IPS DF 4.7 (cell line): Measurements from ENCODE around the gene TNFSF4.

Experiments
- DNase-seq: peaks from one replicate; pipeline ENCODE4 v3.0.0-alpha.2; 2013; ENCODE audit warnings: low spot score; ENCODE audit errors: extremely low read depth

TNFSF4 gene

DNA sequence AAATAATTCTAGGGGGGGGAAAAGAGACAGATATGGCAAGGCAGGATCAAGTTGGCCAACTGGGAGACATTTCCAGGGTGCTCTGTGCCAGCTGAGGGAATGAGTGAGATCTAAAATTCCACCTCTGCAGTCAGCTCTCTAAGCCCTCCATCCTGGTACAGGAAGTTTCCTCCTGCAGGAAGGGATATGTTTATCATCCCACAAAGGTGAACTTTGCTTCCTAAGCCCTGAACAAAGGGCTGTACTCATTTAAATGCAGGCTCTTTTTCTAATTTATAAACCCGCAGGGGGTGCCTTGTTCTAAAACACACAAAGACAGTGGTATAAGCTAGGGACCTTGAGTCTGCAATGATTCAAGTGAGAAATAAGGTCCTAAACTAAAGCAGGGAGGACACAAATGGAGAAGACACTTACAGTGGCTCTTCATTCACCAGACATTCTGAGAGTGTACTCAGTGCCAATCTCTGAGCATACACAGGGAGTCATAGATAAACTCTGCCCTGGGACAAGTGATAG is 3.6 kb upstream of the TNFSF4 start:
- DNase-seq, result no peak

GRCh38 chr1:173210283-173210682 is 3.2 kb upstream of the TNFSF4 start:
- DNase-seq, result no peak

DNA sequence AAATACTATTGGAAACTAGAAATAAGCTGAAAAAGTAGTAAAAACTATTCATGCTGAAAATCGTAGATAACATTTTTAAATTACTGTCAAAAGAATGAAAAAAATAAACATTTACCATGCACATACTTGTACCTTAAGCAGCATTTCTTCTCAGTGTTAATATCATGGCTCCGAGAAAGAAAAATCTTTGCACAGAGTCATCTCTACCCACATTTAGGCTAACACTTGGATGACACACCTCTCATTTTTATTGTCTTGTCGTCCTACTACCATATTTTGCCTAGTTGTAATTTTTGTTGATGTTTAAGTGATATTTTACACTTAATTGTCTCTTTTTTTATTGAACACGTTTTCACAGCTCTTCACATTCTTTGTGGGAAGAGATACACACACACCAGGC is 1.7 kb upstream of the TNFSF4 start:
- DNase-seq, result no peak

DNA sequence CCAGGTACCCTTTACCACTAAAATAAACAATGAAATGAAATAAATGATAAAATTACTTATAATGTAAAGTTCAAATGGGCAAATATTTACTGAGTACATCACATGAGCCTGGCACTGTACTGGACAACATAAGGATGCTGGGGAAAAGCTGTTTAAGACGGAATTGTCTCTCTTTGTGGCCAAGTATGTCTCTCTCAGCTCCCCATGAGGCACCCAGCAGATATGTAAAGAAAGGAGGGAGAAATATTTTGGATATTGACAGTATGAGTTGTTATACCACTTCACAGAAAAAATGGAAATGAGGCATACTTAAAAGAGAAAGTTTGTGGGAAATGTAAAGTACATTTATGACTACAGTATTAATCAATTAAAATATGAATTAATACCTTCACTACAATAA is 1.0 kb upstream of the TNFSF4 start:
- no peak for DNase-seq

DNA sequence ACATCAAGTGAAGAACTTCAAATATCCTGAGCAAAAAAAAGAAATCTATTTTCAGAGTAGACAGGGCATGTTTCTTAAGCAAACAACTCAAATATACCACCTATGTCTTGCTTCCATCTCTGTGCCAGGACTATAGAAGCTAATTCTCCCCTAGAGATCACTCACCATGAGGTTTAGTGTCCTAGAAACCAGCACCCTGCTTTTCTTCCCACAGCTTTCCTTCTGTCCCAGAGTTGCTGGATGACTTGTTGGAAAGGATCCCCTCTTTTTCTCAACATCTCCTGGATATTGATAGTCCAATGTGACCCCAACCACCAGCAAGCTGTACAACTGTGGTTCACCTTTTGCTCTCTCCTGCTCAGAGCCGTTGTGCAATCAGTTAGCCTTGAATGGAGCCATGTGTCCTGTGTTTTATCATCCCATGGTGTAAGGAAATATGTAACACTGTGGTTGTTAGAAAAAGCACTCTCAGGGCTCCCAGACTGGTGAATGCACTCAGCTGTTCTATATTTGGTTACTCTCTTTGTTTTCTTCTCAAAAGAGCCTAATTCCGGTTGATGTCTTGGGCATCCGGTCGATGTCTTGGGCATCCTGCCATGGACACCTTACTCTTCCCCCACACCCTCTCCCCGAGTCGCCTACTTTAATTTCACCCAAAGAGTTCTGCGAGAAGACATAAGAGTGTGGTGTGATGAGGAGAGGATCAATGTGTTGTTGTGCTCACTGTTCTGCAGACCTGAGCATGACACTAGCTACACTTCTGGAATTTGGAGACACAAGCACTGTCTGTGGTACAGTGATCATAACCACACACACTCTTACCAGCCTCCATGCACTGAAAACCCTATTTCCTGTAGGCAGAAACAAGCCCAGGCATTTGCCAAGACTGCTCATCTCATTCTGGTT is 1.7 kb downstream of the TNFSF4 start:
- no peak for DNase-seq

DNA sequence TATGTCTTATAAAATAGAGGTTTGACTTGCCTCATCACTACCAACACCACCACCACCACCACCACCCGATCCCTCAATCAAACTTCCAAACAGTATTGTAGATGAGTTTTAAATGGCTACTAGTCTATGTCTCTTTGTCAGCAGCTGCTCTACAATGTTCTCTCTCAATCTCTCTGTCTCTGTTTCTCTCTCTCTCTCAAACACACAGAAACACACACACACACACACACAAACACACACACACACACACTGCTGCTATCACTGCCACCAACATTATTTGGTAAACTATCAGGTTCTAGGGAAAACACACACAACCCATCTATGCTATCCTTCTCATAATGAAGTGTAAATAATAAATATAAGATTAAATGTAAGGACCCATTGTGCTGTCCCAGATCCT is 2.4 kb downstream of the TNFSF4 start:
- DNase-seq, result no peak

DNA sequence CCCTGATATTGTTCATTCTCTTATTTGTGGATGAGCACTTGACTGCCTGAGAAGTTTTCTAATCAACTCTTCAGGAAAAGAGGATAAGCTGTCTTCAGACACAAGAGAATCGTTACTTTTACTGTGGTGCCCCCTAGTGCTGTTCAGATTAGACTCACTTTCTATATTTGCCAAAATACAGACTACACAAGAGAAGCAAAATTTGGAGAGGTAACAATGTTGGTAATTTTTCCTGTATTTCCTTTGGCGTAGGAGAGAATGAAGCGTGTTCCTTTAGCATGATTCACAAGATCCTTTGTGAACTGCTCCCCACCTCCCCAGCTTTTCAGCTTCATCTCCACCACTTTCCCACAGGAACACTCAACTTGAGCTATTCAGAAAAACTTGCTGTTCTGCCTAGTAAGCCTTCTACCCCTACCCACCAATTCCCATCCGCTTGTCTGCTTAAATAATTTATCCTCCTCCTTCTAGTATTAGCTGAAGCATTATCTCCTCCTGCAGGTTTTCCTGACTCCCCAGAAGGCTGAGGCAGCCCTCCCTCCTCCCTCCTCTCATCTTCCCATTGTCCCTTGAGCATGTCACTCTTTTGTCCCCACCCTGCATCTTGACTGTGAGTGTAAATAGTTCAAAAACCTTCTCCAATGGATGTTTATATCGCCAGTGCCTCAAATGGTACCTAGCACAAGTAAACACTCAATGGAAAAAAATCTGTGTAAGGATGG is 4.5 kb downstream of the TNFSF4 start:
- DNase-seq, result no peak

- no peak for DNase-seq
These were observed 5.2 kb downstream of the TNFSF4 start for GRCh38 chr1:173201969-173202368.

DNA sequence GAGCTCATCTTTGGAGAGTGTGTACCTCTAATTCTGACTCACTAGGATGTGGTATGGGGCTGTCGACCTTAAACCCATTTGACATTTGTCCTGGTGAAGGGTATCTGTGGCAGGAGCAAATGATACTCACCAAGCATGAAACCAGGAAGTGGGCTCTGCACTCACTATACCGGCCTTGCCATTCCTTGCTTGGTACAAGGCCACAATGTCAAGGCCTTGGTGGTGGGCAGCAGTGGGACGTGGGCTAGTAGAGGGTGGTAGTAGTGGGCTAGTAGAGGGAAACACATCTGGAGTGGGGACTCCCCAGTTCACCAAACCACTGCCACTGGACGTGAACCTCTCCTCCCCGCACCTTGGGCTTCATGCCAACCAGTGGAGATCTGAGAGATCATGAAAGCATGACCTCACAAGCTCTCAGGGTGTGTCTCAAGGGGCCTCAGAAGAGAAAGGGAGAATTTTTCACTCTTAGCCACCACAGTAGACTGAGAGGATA is 11.5 kb downstream of the TNFSF4 start:
- no peak for DNase-seq

DNA sequence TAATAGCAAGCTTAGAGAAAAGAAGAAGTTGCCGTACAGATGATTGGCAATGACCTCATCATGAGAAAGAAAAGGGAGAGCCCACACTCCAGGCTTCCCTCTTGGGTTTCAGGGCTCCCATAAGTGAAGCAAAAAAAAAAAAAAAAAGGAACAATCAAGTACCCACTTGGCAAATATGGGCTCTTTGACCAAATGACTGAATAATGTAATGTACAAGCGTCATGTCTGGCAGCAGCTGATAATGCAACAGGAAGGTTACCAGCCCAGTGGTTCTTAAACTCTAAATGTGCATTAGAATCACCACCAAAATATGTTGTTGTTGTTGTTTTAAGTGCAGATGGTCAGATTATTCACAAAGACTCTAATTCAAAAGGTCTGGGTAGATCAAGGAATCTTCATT is 13.5 kb downstream of the TNFSF4 start:
- no peak for DNase-seq

- no peak for DNase-seq
These were observed 16.0 kb downstream of the TNFSF4 start for GRCh38 chr1:173191011-173191705.

DNA sequence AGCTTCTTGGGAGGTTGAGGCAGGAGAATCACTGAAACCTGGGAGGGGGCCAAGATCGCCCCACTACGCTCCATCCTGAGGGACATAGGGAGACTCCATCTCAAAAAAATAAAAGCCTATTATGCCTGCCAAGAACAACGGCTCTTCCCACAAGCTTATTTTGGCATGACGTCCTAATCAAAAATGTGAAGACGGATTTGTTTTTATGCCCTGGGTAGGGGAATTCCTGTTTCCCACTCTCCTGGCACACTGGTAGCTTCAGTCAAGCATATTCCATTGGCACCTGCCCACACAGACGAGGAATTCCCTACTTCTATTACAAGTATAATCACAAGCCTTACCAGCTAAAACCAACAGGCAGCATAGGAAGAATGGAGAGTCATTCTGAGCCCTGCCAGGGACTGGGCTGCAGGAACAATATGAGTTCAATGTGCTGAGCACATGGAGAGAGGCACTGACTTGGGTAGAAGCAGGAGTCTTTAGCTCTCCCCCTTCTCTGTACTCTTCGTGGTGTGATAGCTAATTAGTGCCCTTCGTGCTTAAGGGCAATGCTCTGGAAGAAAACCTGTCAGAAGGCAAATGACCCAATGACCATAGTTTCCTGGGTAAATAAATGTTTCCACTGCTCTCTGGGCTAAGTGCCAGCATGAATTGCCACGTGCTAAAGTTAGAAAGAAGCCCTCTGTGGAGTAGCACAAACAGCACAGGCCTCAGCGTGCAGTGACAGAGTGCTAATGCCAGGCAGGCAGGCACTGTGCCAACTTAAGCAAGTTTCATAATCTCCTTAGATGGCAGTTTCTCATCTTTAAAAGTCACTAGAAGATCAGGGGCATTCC is 16.8 kb downstream of the TNFSF4 start:
- no peak for DNase-seq

- no peak for DNase-seq
These were observed 19.4 kb downstream of the TNFSF4 start for GRCh38 chr1:173187671-173188237.

GRCh38 chr1:173181791-173182190 is 25.3 kb downstream of the TNFSF4 start:
- DNase-seq, result no peak

DNA sequence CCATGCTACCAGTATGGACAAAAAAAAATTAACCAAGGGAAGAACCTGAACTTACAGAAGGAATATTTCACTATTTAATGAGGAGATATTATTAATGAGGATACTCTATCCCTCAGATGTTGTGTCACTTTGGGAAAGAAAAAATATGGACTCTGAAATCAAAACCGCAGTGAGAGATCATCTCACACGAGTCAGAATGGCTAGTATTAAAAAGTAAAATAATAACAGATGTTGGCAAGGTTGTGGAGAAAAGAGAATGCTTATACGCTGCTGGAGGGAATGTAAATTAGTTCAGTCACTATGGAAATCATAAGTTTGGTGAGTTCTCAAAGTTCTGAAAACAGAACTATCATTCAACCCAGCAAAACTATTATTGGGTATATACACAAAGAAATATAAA is 30.9 kb downstream of the TNFSF4 start:
- no peak for DNase-seq

GRCh38 chr1:173175514-173176145 is 31.5 kb downstream of the TNFSF4 start:
- no peak for DNase-seq

GRCh38 chr1:173173388-173173787 is 33.7 kb downstream of the TNFSF4 start:
- no peak for DNase-seq

- DNase-seq, result no peak
These were observed 36.0 kb downstream of the TNFSF4 start for GRCh38 chr1:173171152-173171551.

DNA sequence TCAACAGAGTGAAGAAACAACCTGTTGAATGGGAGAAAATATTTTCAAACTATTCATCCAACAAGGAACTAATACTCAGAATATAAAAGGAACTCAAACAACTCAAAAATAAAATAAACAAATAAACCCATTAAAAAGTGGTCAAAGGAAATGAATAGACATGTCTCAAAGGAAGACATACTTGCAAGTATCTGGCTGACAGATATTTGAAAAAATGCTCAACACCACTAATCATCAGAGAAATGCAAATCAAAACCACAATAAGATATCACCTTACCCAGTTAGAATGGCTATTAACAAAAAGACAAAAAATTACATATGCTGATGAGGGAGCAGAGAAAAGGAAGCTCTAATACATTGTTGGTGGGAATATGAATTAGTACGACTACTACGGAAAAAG is 38.2 kb downstream of the TNFSF4 start:
- DNase-seq, result no peak

- no peak for DNase-seq
These were observed 42.4 kb downstream of the TNFSF4 start for GRCh38 chr1:173164686-173165085.
